ENCODE results near the gene THEM5. TPM values are rescaled to one million over a fixed set of nuclear protein-coding genes. Genes with fewer than 3 reads are reported as not detected.

Gene THEM5
- total and polyA plus RNA-seq, 10 of the 15 experiments (the other 5 are each of a cell fraction or from before 2014, with no cell fraction given): 0.16 TPM; not detected in 9

DNA sequence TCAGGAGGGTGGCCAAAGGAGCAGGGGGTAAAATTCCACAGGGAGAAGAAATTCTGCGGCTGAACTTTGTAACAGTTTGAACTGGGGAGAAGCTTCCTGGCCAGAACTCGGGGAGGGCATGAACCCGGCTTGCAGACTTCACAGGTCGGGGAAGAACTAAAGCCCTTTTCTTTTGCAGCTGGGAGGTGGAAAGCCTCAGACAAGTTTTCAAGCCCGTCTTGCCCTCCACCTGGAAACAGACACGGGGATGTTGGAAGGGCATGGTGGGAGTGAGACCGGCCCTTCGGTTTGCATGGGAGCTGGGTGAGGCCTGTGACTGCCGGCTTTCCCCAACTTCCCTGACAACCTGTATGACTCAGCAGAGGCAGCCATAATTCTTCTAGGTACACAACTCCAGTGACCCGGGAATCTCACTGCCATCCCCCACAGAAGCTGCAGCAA, 44.5 kb upstream of the THEM5 start:
- H3K9ac ChIP-seq (ENCODE audit: control insufficient read depth, insufficient read depth, low read length): no peak overlapping the region
- WGBS (ENCODE audit: insufficient coverage, insufficient replicate concordance, low lambda C conversion rate, missing lambda C conversion rate): 78% methylated on average over 10 of the region's 10 CpGs
- H2AFZ ChIP-seq (ENCODE audit: control insufficient read depth, low read depth, low read length): no peak overlapping the region
- in situ Hi-C loops (cut with MboI) (no loop called here), intact Hi-C loops (cut with micrococcal nuclease; ENCODE audit: unreplicated experiment) (no loop called here)
- H4K20me1 ChIP-seq (ENCODE audit: control insufficient read depth, insufficient read depth): no peaks in the 10 kb centered on the region
- H3K4me1 ChIP-seq (ENCODE audit: control insufficient read depth, insufficient read depth, low read length): no peaks in the 10 kb centered on the region
- no peak overlapping the region for H3K4me3 ChIP-seq
- no peak for FAIRE-seq
- peaks cover 4% of the 10 kb centered on the region; the same call in 2 of the 3 replicates for H3K9me3 ChIP-seq (replicated peaks; ENCODE audit: control insufficient read depth, insufficient read depth, low read length)
- BruUV-seq (replicated peaks): no TSS peak
- no peaks in the 10 kb centered on the region for H3K79me2 ChIP-seq (ENCODE audit: control insufficient read depth, insufficient read depth, low read length)
- no peak overlapping the region for H3K4me2 ChIP-seq (ENCODE audit: control insufficient read depth, insufficient read depth)
- DNase-seq (ENCODE audit: low read depth, low spot score): no peak
- ChIA-PET RAD21 (ENCODE audit: unreplicated experiment) (no interaction called here), SMC1A (ENCODE audit: uncharacterized antibody, unreplicated experiment) (interaction anchor here (0.7 kb wide), 1 partner anchor 61 kb away, joined by 3 read pairs; no protein-coding TSS in a partner anchor), POLR2A (no interaction called here), CTCF (interaction anchor here (1.6 to 3.7 kb wide), 2 partner anchors 10 to 16 kb away, joined by 3 to 16 read pairs; no protein-coding TSS in a partner anchor)
- 0 out of 4 replicates have a peak, but pooled peaks cover 0 to 3% of the 10 kb centered on the region in 2 experiments for H3K36me3 ChIP-seq (ENCODE audit: control insufficient read depth in 2 of 2, insufficient read depth in 2 of 2, low read length in 1 of 2)
- H3K27me3 ChIP-seq (replicated peaks in 1 of 2; ENCODE audit: control insufficient read depth in 2 of 2, insufficient read depth in 2 of 2, low read length in 1 of 2): no peaks in the 10 kb centered on the region
- H3K27ac ChIP-seq (ENCODE audit: control insufficient read depth, insufficient read depth): no peak overlapping the region
- ATAC-seq: no peak
- TF ChIP-seq TBL1XR1 (IDR thresholded peaks at IDR 0.05; ENCODE audit: low read depth, low read length): no peak
- TF ChIP-seq, protein P1, sequence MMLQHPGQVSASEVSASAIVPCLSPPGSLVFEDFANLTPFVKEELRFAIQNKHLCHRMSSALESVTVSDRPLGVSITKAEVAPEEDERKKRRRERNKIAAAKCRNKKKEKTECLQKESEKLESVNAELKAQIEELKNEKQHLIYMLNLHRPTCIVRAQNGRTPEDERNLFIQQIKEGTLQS (IDR thresholded peaks at IDR 0.05; ENCODE audit: borderline replicate concordance, extremely low read depth, low read depth, low read length): no peak
- no peak for TF ChIP-seq HDAC2 (IDR thresholded peaks at IDR 0.05)

- no peaks in the 10 kb centered on the region for H3K27me3 ChIP-seq (replicated peaks in 1 of 2; ENCODE audit: control insufficient read depth in 2 of 2, insufficient read depth in 2 of 2, low read length in 1 of 2)
- no peak overlapping the region for H3K4me2 ChIP-seq (ENCODE audit: control insufficient read depth, insufficient read depth)
- FAIRE-seq (no peak), ATAC-seq (no peak), DNase-seq (ENCODE audit: low read depth, low spot score) (no peak)
- no peaks in the 10 kb centered on the region for H3K9me3 ChIP-seq (replicated peaks; ENCODE audit: control insufficient read depth, insufficient read depth, low read length)
- WGBS (ENCODE audit: insufficient coverage, insufficient replicate concordance, low lambda C conversion rate, missing lambda C conversion rate): 97% methylated on average over 5 of the region's 9 CpGs
- H4K20me1 ChIP-seq (ENCODE audit: control insufficient read depth, insufficient read depth): no peaks in the 10 kb centered on the region
- SMC1A ChIA-PET (ENCODE audit: uncharacterized antibody, unreplicated experiment): interaction anchor here (0.6 kb wide), 1 partner anchor 371 kb away, joined by 3 read pairs; no protein-coding TSS in a partner anchor
- no peak overlapping the region for H3K4me3 ChIP-seq
- intact Hi-C loops (cut with micrococcal nuclease; ENCODE audit: unreplicated experiment): loop anchor here (5.0 kb wide), 1 partner anchor 39 kb away; no protein-coding TSS in a partner anchor
- H3K9ac ChIP-seq (ENCODE audit: control insufficient read depth, insufficient read depth, low read length): no peak overlapping the region
- CTCF ChIA-PET: interaction anchor here (0.7 to 1.5 kb wide), 3 partner anchors 12 to 108 kb away, joined by 3 to 4 read pairs (median 4); no protein-coding TSS in a partner anchor
- 0 out of 4 replicates have a peak, but pooled peaks cover 0 to 3% of the 10 kb centered on the region in 2 experiments for H3K36me3 ChIP-seq (ENCODE audit: control insufficient read depth in 2 of 2, insufficient read depth in 2 of 2, low read length in 1 of 2)
- BruUV-seq (replicated peaks): no TSS peak
- TF ChIP-seq PML (IDR thresholded peaks at IDR 0.05; ENCODE audit: low read length) (no peak), MEF2B (IDR thresholded peaks at IDR 0.05; ENCODE audit: partially characterized antibody, poor library complexity, severe bottlenecking) (no peak)
- TF ChIP-seq, protein P2, sequence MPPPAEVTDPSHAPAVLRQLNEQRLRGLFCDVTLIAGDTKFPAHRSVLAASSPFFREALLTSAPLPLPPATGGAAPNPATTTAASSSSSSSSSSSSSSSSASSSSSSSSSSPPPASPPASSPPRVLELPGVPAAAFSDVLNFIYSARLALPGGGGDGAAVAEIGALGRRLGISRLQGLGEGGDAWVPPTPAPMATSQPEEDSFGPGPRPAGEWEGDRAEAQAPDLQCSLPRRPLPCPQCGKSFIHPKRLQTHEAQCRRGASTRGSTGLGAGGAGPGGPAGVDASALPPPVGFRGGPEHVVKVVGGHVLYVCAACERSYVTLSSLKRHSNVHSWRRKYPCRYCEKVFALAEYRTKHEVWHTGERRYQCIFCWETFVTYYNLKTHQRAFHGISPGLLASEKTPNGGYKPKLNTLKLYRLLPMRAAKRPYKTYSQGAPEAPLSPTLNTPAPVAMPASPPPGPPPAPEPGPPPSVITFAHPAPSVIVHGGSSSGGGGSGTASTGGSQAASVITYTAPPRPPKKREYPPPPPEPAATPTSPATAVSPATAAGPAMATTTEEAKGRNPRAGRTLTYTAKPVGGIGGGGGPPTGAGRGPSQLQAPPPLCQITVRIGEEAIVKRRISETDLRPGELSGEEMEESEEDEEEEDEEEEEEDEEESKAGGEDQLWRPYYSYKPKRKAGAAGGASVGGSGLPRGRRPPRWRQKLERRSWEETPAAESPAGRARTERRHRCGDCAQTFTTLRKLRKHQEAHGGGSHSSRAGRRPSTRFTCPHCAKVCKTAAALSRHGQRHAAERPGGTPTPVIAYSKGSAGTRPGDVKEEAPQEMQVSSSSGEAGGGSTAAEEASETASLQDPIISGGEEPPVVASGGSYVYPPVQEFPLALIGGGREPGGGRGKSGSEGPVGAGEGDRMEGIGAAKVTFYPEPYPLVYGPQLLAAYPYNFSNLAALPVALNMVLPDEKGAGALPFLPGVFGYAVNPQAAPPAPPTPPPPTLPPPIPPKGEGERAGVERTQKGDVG (CRISPR knock-in tag; IDR thresholded peaks at IDR 0.05): no peak
- H3K4me1 ChIP-seq (ENCODE audit: control insufficient read depth, insufficient read depth, low read length): no peaks in the 10 kb centered on the region
- POLR2A ChIA-PET: no interaction called here
- in situ Hi-C loops (cut with MboI): no loop called here
- H3K27ac ChIP-seq (ENCODE audit: control insufficient read depth, insufficient read depth): no peak overlapping the region
- H3K79me2 ChIP-seq (ENCODE audit: control insufficient read depth, insufficient read depth, low read length): no peaks in the 10 kb centered on the region
- RAD21 ChIA-PET (ENCODE audit: unreplicated experiment): no interaction called here
- H2AFZ ChIP-seq (ENCODE audit: control insufficient read depth, low read depth, low read length): no peak overlapping the region
Observed at GRCh38 chr1:151893176-151893924, 39.8 kb upstream of the THEM5 start.

All from GM12878 (cell line).